Dermis microvascular lymphatic vessel endothelial cell (primary cell): ENCODE data around the gene AK4. TPM values are rescaled to one million over a fixed set of nuclear protein-coding genes. Genes with fewer than 3 reads are reported as not detected.
"Not testable (repeated sequence)": the region's sequence is repeated elsewhere in the genome, so short reads cannot be mapped to it uniquely, and the experiment has no call there.

Source experiments
- DNase-seq, 2 donors: peaks; one replicate each; pipeline versions ENCODE4 v3.0.0 to v3.0.0-alpha.2; 2010; ENCODE audit warnings: low read depth in 2 of 2
- total RNA-seq: library from RNA; depleted of rRNA; stranded (reverse); fragments of >200 nt; gene quantifications from 2 replicates; pipeline ENCODE4 v1.2.1, GENCODE V29; 2014

The AK4 gene
- total RNA-seq, 1 donor from 2014 or later = 16.6 TPM

DNA sequence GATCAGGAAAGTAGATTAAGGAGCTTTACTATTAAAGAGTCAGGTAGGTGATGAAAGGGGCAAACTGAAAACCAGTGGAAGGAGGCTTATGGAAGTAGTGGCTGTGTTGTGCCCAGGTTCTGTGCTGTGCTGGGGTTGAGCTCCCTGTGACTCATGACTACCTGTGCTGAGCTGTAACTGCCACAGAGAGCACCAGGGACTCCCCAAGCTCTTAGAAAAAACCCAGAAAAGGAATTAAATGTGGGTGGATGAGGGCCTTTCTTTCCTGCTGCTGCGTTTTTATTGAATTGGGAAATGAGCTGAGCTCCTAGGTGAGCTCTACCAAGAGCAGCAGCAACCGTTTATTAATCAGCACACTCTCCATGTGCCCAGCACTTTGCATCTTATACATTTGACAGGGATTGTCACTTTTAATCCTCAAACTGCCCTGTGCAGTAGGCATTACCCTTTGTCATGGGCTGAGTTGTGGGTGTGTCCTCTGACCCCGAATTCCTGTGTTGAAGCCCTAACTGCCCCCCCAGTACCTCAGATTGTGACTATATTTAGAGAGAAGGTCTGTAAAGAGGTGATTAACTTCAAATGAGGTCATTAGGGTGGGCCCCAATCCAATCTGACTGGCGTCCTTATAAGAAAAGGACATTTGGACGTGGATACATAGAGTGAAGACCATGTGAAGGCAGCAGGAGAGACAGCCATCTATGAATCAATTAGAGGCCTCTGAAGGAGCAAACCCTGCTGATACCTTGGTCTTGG lies 65.4 kb downstream of the AK4 start:
- no peak for DNase-seq

DNA sequence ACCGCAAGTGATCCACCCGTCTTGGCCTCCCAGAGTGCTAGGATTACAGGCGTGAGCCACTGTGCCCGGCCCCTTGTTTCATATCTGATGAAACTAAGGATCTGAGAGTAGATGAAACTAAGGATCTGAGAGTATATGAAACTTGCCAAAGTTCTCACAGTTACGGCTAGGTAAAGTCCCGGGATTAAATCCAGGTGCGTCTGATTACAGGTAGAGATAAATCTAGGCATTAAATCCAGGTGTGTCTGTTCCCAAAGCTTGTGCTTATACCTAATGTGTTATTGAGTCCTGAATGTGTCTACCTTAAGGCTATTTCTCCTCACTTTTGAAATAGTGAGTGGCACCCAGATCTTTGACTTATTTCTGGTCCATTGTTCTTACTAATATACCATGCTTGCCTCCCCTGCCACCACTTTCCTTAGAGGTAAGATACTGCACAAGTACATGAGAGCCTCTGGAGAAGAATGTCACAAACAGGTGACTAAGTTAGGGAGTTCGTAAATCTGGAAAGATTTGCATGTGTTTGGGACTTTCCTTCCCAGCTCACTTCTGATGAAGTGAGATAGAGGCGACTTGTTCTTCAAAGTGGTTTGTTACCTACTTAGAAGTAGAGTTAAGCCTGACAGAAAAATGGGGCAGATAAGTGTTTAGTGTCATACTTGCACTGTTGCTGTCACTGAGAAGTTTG lies 66.5 kb downstream of the AK4 start:
- DNase-seq = no peak

DNA sequence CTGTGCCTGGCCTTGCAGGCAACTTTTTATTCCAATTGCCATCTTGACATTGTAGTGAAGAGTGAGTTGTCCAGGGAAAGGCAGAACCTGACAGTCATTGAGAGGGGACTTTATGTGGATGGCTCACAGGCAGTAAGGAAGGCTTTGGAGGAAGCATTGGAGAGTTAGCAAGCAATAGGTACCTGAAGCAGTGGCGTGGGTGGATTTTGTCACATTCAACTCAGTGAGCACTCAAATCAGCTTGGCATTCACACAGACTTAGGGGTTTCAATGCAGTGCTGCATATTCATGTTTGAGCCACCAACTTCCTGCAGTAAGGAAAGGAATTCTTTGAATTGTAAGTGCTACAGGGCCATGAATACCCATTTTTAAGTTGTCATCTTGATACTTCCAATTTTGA lies 69.0 kb downstream of the AK4 start:
- DNase-seq = no peak

DNA sequence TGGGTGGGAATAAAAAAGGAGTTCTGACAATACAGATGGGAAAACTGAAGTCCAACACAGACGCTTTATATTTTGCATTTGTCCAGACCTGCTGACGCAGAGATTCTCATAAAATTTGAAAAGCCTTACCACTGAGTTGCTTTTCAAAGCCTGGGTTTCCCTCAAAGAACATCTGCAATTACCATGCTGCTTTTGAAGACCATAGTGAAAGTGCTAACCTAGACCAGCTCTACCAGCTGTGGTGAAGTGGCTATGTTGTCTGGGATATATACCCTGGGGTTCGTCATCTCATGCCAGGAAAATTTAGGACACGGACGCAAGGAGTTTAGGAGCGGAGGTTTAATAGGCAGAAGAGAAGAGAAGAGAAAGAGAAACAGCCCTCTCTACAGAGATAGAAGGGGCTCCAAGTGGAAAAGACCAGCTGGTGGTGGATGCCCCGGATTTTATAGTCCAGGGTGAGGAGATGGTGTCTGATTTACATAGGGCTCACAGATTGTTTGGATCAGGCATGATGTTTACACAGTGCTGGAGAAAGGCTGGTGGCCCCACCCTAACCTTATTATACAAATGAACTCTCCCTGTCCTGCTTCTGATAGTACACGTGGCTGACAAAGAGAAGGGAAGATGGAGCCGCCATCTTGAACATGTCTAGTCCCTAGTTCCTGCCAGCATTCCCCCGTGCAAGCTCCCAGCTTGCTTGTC lies 73.8 kb downstream of the AK4 start:
- DNase-seq = no peak

DNA sequence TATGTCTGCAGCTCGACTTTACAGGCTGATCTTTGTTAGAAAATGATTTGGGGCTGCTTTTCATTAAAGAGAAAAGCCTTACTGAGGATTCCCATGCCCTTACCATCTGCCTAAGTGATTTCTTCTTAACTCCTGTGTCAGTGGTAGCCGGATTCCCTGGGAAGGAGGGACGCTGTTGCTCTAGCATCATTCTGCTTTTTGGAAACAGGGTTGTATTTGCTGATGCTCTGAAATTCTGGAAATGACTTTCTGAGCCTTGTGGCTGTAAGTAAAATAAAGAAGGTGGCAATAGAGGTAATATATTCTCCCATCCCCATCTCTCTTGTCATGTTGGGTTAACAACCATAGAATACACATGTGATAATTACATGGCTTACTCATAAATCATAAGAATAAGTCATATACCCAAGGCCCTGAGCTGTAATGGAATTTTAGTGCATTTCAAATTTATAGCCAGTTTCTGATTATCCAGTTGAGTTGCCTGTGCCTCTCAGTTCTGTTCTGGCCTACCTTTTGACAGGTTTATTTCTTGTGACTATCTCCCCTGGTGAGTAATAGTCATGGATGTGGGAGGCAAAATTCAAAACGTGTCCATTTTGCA lies 74.4 kb downstream of the AK4 start:
- DNase-seq = no peak

DNA sequence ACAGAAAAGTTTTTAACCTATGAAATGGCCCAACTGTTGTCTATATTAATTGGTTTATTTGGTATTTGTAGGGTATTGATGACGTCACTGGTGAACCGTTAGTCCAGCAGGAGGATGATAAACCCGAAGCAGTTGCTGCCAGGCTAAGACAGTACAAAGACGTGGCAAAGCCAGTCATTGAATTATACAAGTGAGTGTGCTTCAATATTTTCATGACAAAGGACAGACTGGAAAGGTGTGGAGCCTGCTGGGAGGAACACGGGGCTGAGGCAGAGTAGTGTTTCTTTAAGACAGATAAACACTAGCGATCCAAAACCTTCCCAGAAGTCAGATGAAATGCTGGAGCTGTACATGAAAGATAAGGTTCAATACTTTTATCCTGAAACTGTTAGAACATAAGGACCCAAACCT lies 76.7 kb downstream of the AK4 start:
- no peak for DNase-seq

DNA sequence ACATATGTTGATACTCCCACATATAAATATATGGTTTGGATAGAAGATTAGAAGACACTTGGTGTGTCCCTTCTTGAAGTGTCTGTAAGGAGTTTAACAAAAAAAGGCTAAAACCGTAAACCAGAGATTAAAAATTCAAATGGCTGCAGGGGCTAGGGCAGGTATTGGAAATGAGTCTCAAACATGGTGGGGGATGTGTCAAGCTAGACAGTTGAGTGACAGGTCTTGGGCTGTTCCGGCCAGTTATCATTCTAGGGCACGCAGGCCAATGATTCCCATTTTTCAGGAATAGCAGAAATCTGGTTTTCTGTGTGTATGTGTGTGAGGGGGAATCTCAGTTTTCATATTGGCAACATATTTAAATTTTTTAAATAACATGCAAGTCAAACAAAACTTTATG lies 77.2 kb downstream of the AK4 start:
- no peak for DNase-seq

DNA sequence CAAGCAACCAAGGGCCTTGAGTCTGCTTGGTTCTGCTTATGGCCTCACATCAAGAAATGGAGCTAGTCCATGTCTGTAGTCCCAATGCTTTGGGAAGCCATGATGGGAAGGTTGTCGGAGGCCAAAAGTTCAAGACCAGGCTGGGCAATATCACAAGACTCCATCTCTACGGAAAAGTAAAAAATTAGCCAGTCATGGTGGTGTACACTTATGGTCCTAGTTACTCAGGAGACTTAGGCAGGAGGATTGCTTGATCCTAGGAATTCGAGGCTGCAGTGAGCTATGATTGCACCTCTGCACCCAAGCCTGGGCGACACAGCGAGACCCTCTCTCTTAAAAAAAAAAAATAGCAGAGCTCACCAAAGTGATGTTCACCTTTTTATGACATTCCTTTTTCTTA lies 81.2 kb downstream of the AK4 start:
- DNase-seq = no peak

DNA sequence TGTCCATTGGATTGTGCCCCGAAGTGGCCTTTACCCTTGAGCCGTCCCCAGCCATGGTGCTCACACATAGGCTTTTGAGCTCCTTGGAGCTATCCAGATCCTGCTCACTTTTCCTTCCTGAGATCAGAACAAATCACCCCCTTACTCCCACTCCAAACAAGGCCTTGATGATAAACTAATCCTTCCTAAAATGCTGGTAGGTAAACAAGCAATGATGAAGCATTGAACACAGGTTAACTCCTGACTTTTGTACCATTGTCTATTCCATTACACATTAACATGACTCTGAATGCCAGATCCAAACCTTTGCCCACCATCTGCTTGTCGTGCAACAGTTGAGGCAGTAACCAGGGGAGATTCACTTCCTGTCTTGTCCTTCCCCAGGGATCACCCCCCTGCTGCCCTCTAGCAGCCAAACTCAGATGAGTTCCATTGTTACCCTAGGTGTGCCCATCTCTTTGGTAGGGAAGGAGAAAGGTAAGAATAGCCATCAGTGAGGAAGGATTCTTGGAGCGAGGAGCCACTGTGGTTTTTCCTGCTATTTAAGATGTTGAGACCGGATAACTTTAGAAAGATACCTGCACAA lies 81.8 kb downstream of the AK4 start:
- no peak for DNase-seq

DNA sequence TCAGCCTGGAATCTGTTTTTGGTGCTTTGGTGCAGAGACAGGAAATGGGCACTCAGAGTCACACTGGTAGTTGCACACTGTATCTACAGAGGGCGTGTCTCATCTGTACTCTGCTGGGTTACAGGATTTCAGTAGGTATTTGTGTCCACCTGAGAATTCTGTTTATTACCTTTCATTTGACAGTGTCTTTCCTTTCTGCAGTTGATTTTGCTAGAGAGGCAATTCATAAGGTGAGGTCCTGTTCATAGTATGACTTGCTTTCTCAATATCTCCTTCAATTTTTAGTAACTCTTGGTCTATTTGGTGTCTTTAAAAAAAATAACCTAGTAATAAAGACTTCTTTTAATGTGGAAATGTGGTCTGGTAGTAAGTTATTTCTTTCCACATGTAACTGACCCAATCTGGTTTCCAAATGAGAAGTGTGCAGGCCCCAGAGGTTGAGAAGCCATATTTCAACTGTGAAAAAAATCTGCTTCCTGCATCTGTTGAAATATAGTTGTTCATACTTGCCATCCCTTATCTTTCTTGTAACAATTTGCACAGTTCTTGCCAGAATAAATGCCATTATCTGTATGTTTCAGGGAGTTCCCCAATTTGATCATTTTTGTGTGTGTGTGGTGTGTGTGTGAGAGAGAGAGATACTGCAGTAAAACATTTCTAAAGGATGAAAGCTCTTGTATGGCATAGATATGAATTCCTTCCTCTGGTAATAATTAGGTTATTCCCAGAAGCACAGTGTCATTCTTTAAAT lies 82.9 kb downstream of the AK4 start:
- DNase-seq = no peak

DNA sequence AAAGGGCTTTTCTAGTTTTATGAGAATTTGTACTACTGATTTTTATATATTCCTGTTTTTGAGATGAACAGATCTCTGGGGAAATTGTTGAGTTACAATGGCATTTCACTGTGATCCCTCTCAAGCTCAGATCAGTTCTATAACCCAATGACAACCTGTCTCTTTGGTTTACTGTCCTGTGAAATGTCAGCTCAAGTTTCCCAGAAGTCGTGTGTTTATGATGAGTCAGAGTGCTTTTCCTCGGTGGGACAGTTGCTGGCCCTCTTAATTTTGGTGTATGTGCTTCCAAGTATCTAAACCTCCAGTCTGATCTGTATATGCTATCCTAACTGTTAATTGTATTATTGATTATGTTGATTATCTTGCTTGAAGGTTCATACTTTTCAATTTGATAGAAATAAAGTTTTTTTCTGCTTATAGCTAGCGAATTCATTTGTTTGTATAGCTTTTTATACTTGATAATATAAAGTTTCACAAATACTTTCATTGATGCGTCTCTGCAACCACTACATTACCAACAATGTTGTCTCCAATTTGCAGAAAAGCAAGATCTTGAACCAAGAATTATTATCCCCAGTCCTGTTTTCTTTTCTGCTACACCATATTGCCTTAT lies 83.8 kb downstream of the AK4 start:
- no peak for DNase-seq

DNA sequence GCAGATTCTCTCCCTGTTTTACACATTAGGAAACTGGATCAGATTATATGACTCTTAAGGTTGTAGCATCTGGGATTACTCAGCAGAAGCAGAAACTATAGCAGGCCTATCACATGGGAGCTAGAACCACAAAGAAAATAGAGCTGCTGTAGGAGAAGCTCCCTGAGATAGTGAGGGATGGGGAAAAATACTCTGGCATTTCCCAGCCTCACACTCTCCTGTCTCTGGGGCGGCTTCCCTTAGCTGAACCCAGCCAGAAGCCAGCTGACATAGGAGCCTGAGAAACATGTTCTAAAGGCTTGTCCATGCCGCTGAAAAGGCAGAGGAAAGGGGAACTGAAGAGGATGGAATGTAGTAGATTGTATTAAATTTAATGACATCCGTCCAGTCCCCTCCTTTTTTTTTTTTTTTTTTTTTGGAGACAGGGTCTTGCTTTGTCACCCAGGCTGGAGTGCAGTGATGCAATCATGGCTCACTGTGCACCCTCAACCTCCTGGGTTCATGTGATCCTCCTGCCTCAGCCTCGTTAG lies 84.5 kb downstream of the AK4 start:
- DNase-seq = no peak

DNA sequence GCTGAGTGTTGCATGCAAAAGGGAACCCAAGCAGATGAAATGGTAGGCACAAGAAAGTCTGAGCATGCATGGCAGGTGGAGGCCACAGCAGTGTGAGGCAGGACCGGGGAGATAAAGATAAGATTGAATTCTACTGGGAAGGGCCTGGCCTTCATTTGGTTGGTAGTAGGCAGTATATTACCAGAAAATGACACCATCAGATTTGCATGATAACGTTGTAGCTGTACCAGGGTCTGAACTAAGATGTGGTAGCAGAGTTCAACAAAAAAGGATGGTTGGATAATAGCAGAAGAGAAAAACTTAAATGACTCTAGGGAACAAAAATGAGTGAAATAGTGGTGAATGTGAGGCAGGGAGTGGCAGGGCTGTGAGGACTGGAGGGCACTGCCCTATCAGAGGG lies 85.8 kb downstream of the AK4 start:
- DNase-seq = no peak

DNA sequence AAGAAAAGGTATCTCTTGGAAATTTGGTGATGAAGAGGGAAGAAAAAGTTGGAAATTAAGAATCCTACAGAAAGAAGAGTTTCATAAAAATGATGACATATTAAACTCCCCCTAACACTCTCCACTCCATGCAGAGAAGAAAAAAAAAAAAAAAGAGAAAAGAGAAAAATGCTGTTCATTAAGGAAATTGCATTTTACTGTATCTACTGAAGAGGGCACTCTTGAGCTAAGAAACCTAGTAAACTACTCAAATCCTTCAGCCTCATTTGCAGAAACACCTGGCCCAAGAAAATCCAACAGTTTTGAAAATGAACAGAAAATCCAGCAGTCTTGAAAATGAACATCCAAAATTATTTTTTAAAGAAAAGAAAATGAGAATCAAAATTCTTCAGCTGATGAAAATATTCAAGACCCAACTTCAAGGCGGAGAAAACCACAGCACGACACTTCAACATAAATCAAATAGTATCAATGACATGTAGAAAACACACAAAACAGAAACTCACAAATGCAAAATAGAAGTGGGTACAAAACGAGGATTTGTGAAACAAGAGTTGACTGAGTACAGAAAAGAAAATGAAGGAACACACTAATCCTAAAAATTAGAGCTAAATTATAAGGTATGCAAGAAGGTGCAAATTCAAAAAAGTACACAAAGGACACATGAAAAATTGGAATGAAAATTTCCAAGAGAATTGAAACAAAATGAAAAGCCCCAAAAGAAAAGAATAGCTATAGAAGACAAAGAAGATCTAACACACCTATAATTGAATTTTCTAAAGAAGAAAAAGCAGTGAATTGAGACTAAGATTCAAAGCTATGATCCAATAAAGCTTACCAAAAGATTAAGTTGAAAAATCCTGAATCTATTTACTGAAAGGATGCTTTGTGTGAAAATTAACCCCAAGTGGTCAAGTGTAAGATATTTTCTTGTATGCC lies 88.1 kb downstream of the AK4 start:
- DNase-seq = peak in 1 of 2 donors; percentile 69

DNA sequence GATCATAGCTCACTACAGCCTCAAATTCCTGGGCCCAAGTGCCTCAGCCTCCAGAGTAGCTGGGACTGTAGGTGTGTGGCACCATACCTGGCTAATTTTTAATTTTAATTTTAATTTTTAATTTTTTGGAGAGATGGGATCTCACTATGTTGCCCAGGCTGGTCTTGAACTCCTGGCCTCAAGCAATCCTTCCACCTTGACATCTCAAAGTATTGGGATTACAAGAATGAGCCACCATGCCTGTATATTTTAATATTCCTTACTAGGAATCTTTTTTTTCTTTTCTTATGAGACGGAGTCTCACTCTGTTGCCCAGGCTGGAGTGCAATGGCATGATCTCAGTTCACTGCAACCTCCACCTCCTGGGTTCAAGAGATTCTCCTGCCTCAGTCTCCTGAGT lies 89.1 kb downstream of the AK4 start:
- DNase-seq = not testable (repeated sequence)

DNA sequence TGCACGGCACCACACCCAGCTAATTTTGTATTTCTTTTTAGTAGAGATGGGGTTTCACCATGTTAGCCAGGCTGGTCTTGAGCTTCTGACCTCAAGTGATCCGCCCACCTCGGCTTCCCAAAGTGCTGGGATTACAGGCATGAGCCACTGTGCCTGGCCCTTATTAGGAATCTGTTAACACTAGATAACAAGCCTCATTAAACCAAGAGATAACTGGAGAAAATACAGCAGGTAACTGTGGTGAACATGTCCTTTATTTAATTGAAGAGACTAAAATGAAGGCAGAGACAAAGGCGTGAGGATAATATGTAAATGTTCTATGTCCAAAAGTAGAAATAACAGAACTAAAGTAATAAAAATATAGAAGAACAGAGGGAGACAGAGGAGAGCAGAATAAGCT lies 89.5 kb downstream of the AK4 start:
- no peak for DNase-seq

DNA sequence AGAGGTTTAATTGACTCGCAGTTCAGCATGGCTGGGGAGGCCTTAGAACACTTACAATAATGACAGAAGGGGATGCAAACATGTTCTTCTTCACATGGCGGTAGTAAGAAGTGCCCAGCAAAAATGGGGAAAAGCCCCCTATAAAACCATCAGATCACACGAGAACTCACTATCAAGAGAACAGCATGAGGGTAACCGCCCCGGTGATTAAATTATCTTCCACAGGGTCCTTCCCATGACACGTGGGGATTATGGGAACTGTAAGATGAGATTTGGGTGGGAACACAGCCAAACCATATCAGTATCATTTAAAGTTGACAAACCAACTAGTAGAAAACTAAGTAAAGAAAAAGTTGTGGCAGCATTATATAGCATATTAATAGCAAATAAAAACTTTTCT lies 90.0 kb downstream of the AK4 start:
- no peak for DNase-seq

DNA sequence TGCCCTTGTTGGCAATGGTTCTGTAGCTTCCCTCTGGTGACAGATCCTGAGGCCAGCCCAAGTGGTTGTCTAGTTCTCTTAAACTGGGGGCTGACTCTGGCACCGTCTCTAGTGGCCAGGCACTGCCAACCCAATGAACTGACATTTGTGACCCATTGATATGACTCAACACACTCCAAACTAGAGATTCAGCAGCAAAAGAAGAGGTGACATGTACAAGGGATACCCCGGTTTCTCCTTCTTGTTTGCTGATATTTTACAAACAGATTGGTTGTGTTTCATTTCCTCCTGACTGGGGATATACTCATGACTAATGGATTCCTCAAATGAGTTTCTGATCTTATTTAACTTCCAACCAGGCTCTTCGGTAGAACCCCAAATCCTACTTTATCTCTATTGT lies 95.5 kb downstream of the AK4 start:
- no peak for DNase-seq

DNA sequence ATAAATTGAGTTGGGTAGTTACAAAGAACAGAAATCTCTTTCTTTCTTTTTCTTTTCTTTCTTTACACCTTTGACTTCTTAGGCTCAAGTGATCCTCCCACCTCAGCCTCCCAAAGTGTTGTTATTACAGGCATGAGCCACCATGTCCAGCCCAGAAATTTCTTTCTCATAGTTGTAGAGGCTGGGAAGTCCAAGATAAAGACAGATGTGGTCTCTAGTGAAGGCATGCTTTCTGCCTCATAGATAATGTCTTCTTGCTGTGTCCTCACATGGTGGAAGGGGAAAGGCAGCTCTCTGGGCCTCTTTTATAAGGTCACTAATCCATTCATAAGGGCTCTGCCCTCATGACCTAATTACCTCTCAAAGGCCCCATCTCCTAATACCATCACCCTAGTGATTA lies 97.3 kb downstream of the AK4 start:
- no peak for DNase-seq
